Uterus (tissue), 4 donors: Measurements from ENCODE around the gene JAK2. TPM values are rescaled to one million over a fixed set of nuclear protein-coding genes. Genes with fewer than 3 reads are reported as not detected.
"Not testable (repeated sequence)": the region's sequence is repeated elsewhere in the genome, so short reads cannot be mapped to it uniquely, and the experiment has no call there.

Experiments
- DNase-seq, 2 donors: peaks; one replicate each; pipeline ENCODE4 v3.0.0-alpha.2; 2019 to 2020
- H3K27ac ChIP-seq, 2 donors: fragments of 200-600 bp; sonication (generic); 1 replicate in 1 of 2; 2 replicates in 1 of 2; pipeline ENCODE4 v1.5.1; 2016 to 2018
- H3K27me3 ChIP-seq, 2 donors: fragments of 200-600 bp; sonication (generic); one replicate each; pipeline ENCODE4 v1.5.1; 2018 to 2019; ENCODE audit warnings: control low read depth in 1 of 2
- H3K36me3 ChIP-seq, 2 donors: fragments of 200-600 bp; sonication (generic); one replicate each; pipeline ENCODE4 v1.5.1; 2019; ENCODE audit warnings: control low read depth in 1 of 2
- H3K4me1 ChIP-seq, 2 donors: fragments of 200-600 bp; sonication (generic); one replicate each; pipeline ENCODE4 v1.5.1; 2018 to 2019; ENCODE audit warnings: control low read depth in 1 of 2
- H3K4me3 ChIP-seq, 2 donors: fragments of 200-600 bp; sonication (generic); 1 replicate in 1 of 2; 2 replicates in 1 of 2; pipeline ENCODE4 v1.5.1; 2018 to 2019; ENCODE audit warnings: mild to moderate bottlenecking in 1 of 2
- H3K9me3 ChIP-seq, 2 donors: fragments of 200-600 bp; sonication (generic); one replicate each; pipeline ENCODE4 v1.5.1; 2019; ENCODE audit warnings: control low read depth in 1 of 2
- CTCF ChIP-seq, 4 experiments: fragments of 200-600 bp in 2 of 4; fragments of 450-650 bp in 2 of 4; sonication (generic) in 2 of 4; IDR thresholded peaks; one replicate each; pipeline ENCODE4 v1.5.1; 2016 to 2019; ENCODE audit warnings: antibody characterized with exemption in 4 of 4, mild to moderate bottlenecking in 2 of 4, moderate library complexity in 1 of 4
- POLR2A ChIP-seq, 2 donors: fragments of 450-650 bp; IDR thresholded peaks; one replicate each; pipeline ENCODE4 v1.6.1; 2016; ENCODE audit warnings: antibody characterized with exemption in 2 of 2, mild to moderate bottlenecking in 1 of 2, moderate library complexity in 1 of 2
- intact Hi-C: fragments of 100-400 bp; cut with DNase I; formaldehyde crosslinking; loops from one replicate; pipeline ENCODE4 v1.15.1; 2023; ENCODE audit warnings: low total_unique reads
- total RNA-seq, 4 donors: library from RNA; depleted of rRNA in 3 of 4; stranded (reverse); fragments of >200 nt in 3 of 4; gene quantifications; one replicate each; pipeline versions ENCODE4 v1.1.0 to v1.2.4, GENCODE V29; 2014 to 2023
- donor health status: DM: yes; HTN: yes; CAD: no.

JAK2 gene
- total RNA-seq, 4 donors from 2014 or later: 12.8 to 47.1 (median 26.5) TPM

- Histone ChIP-seq H3K4me3 (no peak overlapping the region), H3K4me1 (peaks cover 0 to 4% of the 10 kb centered on the region in 2 donors), H3K36me3 (no peaks in the 10 kb centered on the region), H3K27me3 (no peaks in the 10 kb centered on the region), H3K9me3 (no peaks in the 10 kb centered on the region), H3K27ac (no peak overlapping the region)
- TF ChIP-seq POLR2A (IDR thresholded peaks at IDR 0.05) (no peak), CTCF (IDR thresholded peaks at IDR 0.05) (no peak)
- no peak for DNase-seq
- intact Hi-C loops: no loop called here
Observed at GRCh38 chr9:4939118-4939561, 45.9 kb upstream of the JAK2 start.

GRCh38 chr9:4942042-4942691, 42.9 kb upstream of the JAK2 start:
- intact Hi-C loops, H3K36me3 ChIP-seq, H3K4me3 ChIP-seq, H3K9me3 ChIP-seq, H3K27ac ChIP-seq, H3K27me3 ChIP-seq, DNase-seq, H3K4me1 ChIP-seq: not testable (repeated sequence)

GRCh38 chr9:4943346-4943745, 41.7 kb upstream of the JAK2 start:
- no peak overlapping the region for H3K4me3 ChIP-seq

DNA sequence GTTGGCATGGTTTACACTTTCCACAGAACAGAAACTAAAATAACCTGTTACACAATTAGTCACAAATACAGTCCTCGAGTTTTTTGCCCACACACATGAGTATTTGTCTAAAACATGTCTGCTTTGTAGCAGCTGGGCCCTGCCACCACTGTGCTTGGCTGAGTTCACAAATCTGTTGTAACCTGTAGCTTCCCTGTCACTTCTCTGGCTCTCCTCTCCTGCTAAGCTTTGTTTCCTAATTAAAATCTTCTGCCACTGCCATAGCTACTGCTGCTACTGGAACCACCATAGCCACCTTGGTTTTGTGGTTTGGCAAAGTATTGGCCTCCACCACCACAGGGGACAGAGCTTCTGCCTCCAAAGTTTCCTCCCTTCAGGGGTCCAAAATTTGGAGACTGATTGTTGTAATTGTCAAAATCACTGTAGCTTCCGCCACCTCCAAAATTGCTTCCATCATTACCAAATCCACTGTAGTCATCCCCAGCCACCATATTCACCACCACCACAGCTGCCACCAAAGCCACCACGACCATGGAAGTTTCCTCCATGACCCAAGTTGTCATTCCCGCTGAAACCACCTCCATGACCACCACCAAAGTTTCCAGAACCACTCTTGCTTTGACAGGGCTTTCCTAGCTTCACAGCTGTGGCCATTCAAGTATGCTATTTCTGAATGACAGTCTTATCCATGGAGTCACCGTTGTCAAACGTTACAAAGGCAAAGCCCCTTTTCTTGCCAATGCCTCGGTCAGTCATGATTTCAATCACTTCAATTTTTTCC, 40.5 kb upstream of the JAK2 start:
- H3K4me1 ChIP-seq, intact Hi-C loops: not testable (repeated sequence)

More at GRCh38 chr9:4943346-4943745, 41.7 kb upstream of the JAK2 start:
- Histone ChIP-seq H3K4me1 (no peaks in the 10 kb centered on the region), H3K27ac (no peak overlapping the region), H3K9me3 (no peaks in the 10 kb centered on the region), H3K36me3 (no peaks in the 10 kb centered on the region), H3K27me3 (no peaks in the 10 kb centered on the region)
- no peak for DNase-seq
- TF ChIP-seq POLR2A (IDR thresholded peaks at IDR 0.05) (no peak), CTCF (IDR thresholded peaks at IDR 0.05) (no peak)
- intact Hi-C loops: no loop called here

GRCh38 chr9:4946937-4947336, 38.1 kb upstream of the JAK2 start:
- no peaks in the 10 kb centered on the region for H3K36me3 ChIP-seq
- H3K27me3 ChIP-seq: no peaks in the 10 kb centered on the region
- H3K9me3 ChIP-seq: no peaks in the 10 kb centered on the region
- intact Hi-C loops: no loop called here
- no peaks in the 10 kb centered on the region for H3K4me1 ChIP-seq
- no peak overlapping the region for H3K4me3 ChIP-seq
- no peak for TF ChIP-seq CTCF (IDR thresholded peaks at IDR 0.05)
- no peak for DNase-seq
- no peak overlapping the region for H3K27ac ChIP-seq

More for the DNA sequence above, 40.5 kb upstream of the JAK2 start:
- not testable (repeated sequence) for DNase-seq, H3K4me3 ChIP-seq, H3K36me3 ChIP-seq, H3K27ac ChIP-seq, H3K27me3 ChIP-seq, H3K9me3 ChIP-seq

DNA sequence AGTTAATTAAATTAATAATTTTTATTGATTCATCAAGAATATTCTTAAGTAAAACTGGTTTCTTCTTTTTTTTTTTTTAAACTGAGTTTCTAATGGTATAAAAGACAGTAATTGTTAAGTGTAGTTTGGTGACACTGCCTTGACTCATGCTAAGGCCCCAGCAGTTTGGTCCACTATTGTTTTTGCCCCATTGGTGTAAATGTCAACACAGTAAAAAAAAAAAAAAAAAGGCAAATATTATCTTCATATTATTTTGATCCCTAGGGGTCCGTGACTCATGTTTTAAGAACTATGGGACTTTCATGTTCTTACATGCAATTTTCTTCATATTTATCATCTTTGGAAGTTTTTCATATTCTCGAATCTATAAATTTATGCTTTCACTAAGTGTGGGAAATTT, 29.2 kb upstream of the JAK2 start:
- Histone ChIP-seq H3K9me3 (no peaks in the 10 kb centered on the region), H3K27ac (no peak overlapping the region), H3K36me3 (no peaks in the 10 kb centered on the region), H3K27me3 (no peaks in the 10 kb centered on the region), H3K4me1 (no peaks in the 10 kb centered on the region), H3K4me3 (no peak overlapping the region)
- intact Hi-C loops: no loop called here
- no peak for DNase-seq
- TF ChIP-seq CTCF (IDR thresholded peaks at IDR 0.05): no peak
- no peak for TF ChIP-seq POLR2A (IDR thresholded peaks at IDR 0.05)
